ENCODE measurements around the gene MRPL44. TPM values are rescaled to one million over a fixed set of nuclear protein-coding genes. Genes with fewer than 3 reads are reported as not detected.

MRPL44 gene
- total RNA-seq (2014; rRNA removed; shearing (Covaris generic)) (34.4 and 34.9 TPM in 2 replicates), polyA plus RNA-seq (2016; fragmentation: Nextera tagmentation; extraction: Ambion mirVana) (24.1 and 27.8 TPM in 2 replicates)

DNA sequence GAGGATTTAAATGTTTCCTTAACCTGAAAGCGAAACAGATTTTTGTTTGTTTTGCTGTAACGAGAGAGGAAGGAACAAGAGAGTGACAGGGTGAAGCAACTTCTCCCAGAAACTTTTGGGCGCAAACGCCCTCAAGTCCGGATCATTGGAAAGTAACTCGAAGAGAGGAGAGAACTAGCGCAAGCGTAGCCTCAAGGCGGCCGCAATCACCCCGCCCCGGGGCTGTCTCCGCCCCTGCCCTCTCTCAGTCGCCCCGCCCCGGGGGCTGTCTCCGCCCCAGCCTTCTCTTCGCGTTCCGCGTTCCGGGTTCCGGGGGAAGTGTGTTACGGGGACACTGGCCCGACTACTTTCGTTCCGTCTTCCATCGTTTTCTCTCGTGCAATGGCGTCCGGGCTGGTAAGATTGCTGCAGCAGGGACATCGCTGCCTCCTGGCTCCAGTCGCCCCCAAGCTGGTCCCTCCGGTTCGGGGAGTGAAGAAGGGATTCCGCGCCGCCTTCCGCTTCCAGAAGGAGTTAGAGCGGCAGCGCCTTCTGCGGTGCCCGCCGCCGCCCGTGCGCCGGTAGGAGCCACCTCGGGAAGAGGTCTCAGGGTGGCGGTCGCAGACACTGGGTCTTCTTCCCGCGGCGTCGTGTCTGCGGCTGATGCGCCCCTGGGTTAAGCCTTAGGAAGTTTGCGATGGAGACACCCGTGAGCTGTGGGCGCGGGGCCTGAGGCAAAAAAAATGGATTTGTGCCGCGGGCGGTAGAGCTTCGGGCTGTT is at the start of gene MRPL44:
MRPL44 (plus strand) TSS at position 372 of the 760 bp plus-strand sequence; CDS start at position 382, 10 bp downstream.
- WGBS, 2 experiments (ENCODE audit: low coverage in 1 of 2, low lambda C conversion rate in 2 of 2, missing lambda C conversion rate in 2 of 2) = 0 to 1% methylated on average over 61 to 65 of the region's 65 CpGs
- no peak for TF ChIP-seq EZH2 (IDR thresholded peaks at IDR 0.05; ENCODE audit: insufficient read depth, poor library complexity, severe bottlenecking)
- TF ChIP-seq EZH2phosphoT487 (IDR thresholded peaks at IDR 0.05; ENCODE audit: insufficient read depth, low read depth) = no peak
- peak within 1 kb of the TSS; percentile 96 for H3K4me2 ChIP-seq (ENCODE audit: unreplicated experiment)
- peak within 1 kb of the TSS; percentile 89 for H2AFZ ChIP-seq
- H3K9ac ChIP-seq = peak within 1 kb of the TSS; percentile 91
- in situ Hi-C loops (cut with MboI) = no loop called here
- H3K79me2 ChIP-seq (ENCODE audit: insufficient read depth) = peaks cover 50% of the 10 kb centered on the region
- H3K27ac ChIP-seq = peak within 1 kb of the TSS; percentile 83
- no peaks in the 10 kb centered on the region for H3K9me2 ChIP-seq (ENCODE audit: insufficient read depth)
- H3K27me3 ChIP-seq (replicated peaks; ENCODE audit: insufficient read depth) = no peaks in the 10 kb centered on the region
- H3K4me1 ChIP-seq (ENCODE audit: insufficient read depth) = peaks cover 39% of the 10 kb centered on the region
- peak within 1 kb of the TSS; percentile 93 for H3K4me3 ChIP-seq
- DNase-seq = peak; percentile 99
- H4K20me1 ChIP-seq (ENCODE audit: insufficient read depth) = no peaks in the 10 kb centered on the region
- H3F3A ChIP-seq (ENCODE audit: insufficient read depth) = peaks cover 14% of the 10 kb centered on the region; the same call in 1 of the 2 replicates
- no peaks in the 10 kb centered on the region for H3K9me3 ChIP-seq (ENCODE audit: low read depth)
- 0 out of 2 replicates have a peak, but pooled peaks cover 14% of the 10 kb centered on the region for H3K36me3 ChIP-seq (ENCODE audit: low read depth)

DNA sequence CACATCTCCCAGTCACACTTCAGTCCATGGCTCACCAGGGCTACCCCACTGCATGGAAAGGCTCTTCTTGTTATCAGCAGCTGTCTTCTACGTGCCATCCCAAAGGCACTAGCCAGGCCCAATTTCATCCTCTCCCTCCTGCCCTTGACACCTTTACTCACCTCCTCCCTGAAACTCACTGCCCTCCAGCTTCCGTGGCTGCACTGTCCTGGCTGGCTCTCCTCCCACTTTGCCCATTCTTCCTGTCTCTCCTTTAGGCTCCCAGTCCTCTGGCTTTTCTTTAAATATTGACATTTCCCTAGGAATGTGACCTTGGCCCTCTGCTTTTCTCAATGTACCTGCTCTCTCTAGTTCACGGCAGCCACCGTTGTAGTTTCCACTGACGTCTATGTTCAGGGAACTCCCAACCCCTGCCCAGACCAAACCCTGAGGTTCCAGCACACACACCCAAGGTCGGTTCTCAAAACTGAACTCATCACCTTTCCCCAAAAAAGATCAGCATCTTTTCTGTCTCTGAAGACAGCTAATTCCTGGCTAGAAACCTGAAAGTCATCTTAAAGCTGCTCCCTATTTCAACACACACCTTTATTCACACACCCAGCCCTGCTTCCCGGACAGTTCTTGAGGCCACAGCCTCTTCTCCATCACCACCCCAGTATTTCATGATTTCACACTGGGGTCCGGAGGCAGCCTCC is 48.8 kb upstream of the MRPL44 start:
- H3K4me1 ChIP-seq (ENCODE audit: insufficient read depth) = no peaks in the 10 kb centered on the region
- TF ChIP-seq EZH2phosphoT487 (IDR thresholded peaks at IDR 0.05; ENCODE audit: insufficient read depth, low read depth) = no peak
- TF ChIP-seq EZH2 (IDR thresholded peaks at IDR 0.05; ENCODE audit: insufficient read depth, poor library complexity, severe bottlenecking) = no peak
- peaks cover 21% of the 10 kb centered on the region for H3K36me3 ChIP-seq (ENCODE audit: low read depth)
- H3K4me2 ChIP-seq (ENCODE audit: unreplicated experiment) = no peak overlapping the region
- no peaks in the 10 kb centered on the region for H3K9me3 ChIP-seq (ENCODE audit: low read depth)
- 87 to 93% methylated on average over 8 of the region's 8 CpGs for WGBS, 2 experiments (ENCODE audit: low coverage in 1 of 2, low lambda C conversion rate in 2 of 2, missing lambda C conversion rate in 2 of 2)
- no peaks in the 10 kb centered on the region for H3K9me2 ChIP-seq (ENCODE audit: insufficient read depth)
- no peaks in the 10 kb centered on the region for H3F3A ChIP-seq (ENCODE audit: insufficient read depth)
- H4K20me1 ChIP-seq (ENCODE audit: insufficient read depth) = no peaks in the 10 kb centered on the region
- no peaks in the 10 kb centered on the region for H3K27me3 ChIP-seq (replicated peaks; ENCODE audit: insufficient read depth)
- no peak for DNase-seq
- H3K27ac ChIP-seq = no peak overlapping the region
- H3K4me3 ChIP-seq = no peak overlapping the region
- H3K9ac ChIP-seq = no peak overlapping the region
- in situ Hi-C loops (cut with MboI) = no loop called here
- H3K79me2 ChIP-seq (ENCODE audit: insufficient read depth) = peaks cover 87% of the 10 kb centered on the region
- H2AFZ ChIP-seq = no peak overlapping the region

DNA sequence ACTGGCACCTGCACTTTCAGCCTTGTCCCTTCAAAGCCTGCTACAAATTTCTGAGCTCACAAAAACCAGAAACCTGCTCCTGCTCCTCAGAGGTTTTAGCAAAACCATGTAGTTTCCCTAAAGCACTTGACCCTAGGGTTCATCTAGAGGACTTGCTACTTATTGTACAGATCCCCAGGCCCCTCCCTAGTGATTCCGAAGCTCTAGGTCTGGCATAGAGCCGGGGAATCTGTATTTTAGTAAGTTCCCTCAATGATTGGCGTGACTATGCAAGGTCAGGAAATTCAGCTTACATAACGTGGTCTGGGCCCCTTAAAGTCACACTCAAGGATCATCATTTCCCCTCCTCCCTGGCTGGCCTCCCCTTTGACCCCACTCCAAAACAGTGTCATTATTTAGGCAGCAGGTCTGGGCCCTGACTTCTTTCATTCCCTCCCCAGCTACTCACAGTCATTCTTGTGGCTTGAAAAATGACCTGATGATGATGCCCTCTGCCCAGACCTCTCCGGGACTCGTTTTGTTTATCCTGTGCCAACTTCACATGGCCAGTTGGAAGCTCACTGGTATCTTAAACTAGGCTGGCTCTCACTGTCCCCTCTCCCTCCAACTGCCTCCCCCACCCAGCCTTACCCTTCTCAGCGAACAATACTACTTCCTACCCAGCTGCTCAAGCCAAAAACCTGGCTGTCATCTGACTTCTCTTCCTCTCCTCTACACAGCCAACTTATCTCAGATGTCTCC is 48.1 kb upstream of the MRPL44 start:
- H4K20me1 ChIP-seq (ENCODE audit: insufficient read depth) = no peaks in the 10 kb centered on the region

DNA sequence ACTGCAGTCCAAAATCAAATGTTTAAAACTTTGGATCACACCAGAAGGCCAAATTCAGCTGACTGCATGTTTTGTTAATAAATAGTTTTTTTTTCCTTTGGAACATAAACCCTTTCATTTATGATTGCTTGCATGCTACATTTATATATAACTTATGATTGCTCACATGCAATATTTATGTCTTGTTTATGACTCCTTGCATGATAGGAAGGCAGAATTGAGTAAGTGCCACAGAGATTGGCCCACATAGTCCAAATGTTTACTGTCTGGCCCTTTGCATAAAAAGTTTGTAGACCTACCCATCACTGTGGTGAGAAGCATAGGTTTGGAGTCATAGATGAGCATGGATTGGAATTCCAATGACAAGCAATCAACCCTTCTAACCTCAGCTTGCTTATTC is 42.9 kb upstream of the MRPL44 start:
- H2AFZ ChIP-seq = no peak overlapping the region
- H3K9ac ChIP-seq = no peak overlapping the region
- no peak for DNase-seq
- no peaks in the 10 kb centered on the region for H3K9me3 ChIP-seq (ENCODE audit: low read depth)
- no peak overlapping the region for H3K4me2 ChIP-seq (ENCODE audit: unreplicated experiment)
- no peaks in the 10 kb centered on the region for H4K20me1 ChIP-seq (ENCODE audit: insufficient read depth)
- no peaks in the 10 kb centered on the region for H3K4me1 ChIP-seq (ENCODE audit: insufficient read depth)
- no peaks in the 10 kb centered on the region for H3K27me3 ChIP-seq (replicated peaks; ENCODE audit: insufficient read depth)
- H3K27ac ChIP-seq = no peak overlapping the region
- no peaks in the 10 kb centered on the region for H3K9me2 ChIP-seq (ENCODE audit: insufficient read depth)
- H3K4me3 ChIP-seq = no peak overlapping the region
- no peaks in the 10 kb centered on the region for H3F3A ChIP-seq (ENCODE audit: insufficient read depth)
- in situ Hi-C loops (cut with MboI) = no loop called here
- peaks cover 23% of the 10 kb centered on the region for H3K36me3 ChIP-seq (ENCODE audit: low read depth)
- H3K79me2 ChIP-seq (ENCODE audit: insufficient read depth) = peaks cover 93% of the 10 kb centered on the region
- TF ChIP-seq EZH2 (IDR thresholded peaks at IDR 0.05; ENCODE audit: insufficient read depth, poor library complexity, severe bottlenecking) (no peak), EZH2phosphoT487 (IDR thresholded peaks at IDR 0.05; ENCODE audit: insufficient read depth, low read depth) (no peak)

More for the DNA sequence above, 48.1 kb upstream of the MRPL44 start:
- Histone ChIP-seq H3K4me2 (ENCODE audit: unreplicated experiment) (no peak overlapping the region), H3K79me2 (ENCODE audit: insufficient read depth) (peaks cover 89% of the 10 kb centered on the region), H3K9ac (no peak overlapping the region), H3K27me3 (replicated peaks; ENCODE audit: insufficient read depth) (no peaks in the 10 kb centered on the region), H3K9me3 (ENCODE audit: low read depth) (no peaks in the 10 kb centered on the region), H3F3A (ENCODE audit: insufficient read depth) (no peaks in the 10 kb centered on the region), H3K4me3 (no peak overlapping the region), H3K36me3 (ENCODE audit: low read depth) (peaks cover 18% of the 10 kb centered on the region), H2AFZ (no peak overlapping the region), H3K9me2 (ENCODE audit: insufficient read depth) (no peaks in the 10 kb centered on the region), H3K27ac (no peak overlapping the region), H3K4me1 (ENCODE audit: insufficient read depth) (no peaks in the 10 kb centered on the region)
- no peak for DNase-seq
- in situ Hi-C loops (cut with MboI) = no loop called here
- TF ChIP-seq EZH2phosphoT487 (IDR thresholded peaks at IDR 0.05; ENCODE audit: insufficient read depth, low read depth) (no peak), EZH2 (IDR thresholded peaks at IDR 0.05; ENCODE audit: insufficient read depth, poor library complexity, severe bottlenecking) (no peak)
- 58 to 66% methylated on average over 7 of the region's 7 CpGs for WGBS, 2 experiments (ENCODE audit: low coverage in 1 of 2, low lambda C conversion rate in 2 of 2, missing lambda C conversion rate in 2 of 2)
